Measurements from ENCODE around the gene ASCL5.

DNA sequence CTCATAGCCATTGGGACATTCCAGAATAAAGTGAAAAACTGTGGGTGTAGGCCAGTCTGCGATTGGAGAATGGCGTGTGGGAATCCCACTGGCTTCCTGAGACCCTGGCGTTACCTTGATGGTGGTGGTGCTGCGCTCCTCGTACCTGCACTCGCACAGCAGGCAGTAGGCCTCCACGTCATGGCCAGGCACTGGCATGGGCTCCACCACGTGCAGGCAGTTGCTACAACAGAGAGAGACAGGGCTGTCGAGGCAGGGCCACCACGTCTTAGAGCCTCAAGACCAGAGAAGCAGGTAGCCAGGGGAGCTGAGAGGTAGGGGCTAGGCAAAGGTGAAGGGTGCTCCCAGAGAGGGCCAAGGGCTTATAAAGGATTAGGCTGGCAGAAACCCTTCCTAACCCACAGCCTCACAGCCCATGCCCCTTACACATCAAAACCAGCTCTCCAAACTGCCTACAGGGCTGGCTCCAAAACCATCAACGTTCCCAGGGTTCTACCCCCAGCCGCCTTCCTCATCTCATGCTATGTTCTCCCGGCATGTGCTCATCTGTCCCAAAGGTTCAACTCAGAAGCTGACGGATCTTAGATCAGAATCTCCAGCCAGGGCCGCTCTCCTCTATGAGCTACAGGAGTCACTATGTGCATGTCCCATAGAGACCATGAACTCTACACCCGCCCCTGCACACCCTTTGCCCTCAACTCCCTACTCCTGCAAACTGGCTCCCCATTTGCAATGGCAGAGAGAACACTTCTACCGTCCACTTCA is 19.8 kb upstream of the ASCL5 start:
- TF ChIP-seq CTCF (conservative IDR thresholded peaks at IDR 0.05; ENCODE audit: low read depth, low read length) (no peak), EZH2 (IDR thresholded peaks at IDR 0.05; ENCODE audit: borderline replicate concordance, low read depth, low read length, poor library complexity, severe bottlenecking) (no peak)
